Lower leg skin (tissue), 3 donors: ENCODE results near the gene AK8.

ENCODE experiments used
- CTCF ChIP-seq, 3 donors: fragments of 450-650 bp; IDR thresholded peaks; one replicate each; pipeline ENCODE4 v1.5.1; 2016; ENCODE audit warnings: antibody characterized with exemption in 3 of 3, mild to moderate bottlenecking in 3 of 3, moderate library complexity in 2 of 3
- POLR2A ChIP-seq, 2 donors: fragments of 450-650 bp; IDR thresholded peaks; one replicate each; pipeline ENCODE4 v1.6.1; 2016 to 2017; ENCODE audit warnings: antibody characterized with exemption in 2 of 2, mild to moderate bottlenecking in 1 of 2, moderate library complexity in 1 of 2

- TF ChIP-seq CTCF (IDR thresholded peaks at IDR 0.05): no peak
- no peak for TF ChIP-seq POLR2A (IDR thresholded peaks at IDR 0.05)
These were observed 1.2 kb downstream of the AK8 start for GRCh38 chr9:132876849-132877248.
